ENCODE data around the gene TRPT1.

TRPT1 gene

DNA sequence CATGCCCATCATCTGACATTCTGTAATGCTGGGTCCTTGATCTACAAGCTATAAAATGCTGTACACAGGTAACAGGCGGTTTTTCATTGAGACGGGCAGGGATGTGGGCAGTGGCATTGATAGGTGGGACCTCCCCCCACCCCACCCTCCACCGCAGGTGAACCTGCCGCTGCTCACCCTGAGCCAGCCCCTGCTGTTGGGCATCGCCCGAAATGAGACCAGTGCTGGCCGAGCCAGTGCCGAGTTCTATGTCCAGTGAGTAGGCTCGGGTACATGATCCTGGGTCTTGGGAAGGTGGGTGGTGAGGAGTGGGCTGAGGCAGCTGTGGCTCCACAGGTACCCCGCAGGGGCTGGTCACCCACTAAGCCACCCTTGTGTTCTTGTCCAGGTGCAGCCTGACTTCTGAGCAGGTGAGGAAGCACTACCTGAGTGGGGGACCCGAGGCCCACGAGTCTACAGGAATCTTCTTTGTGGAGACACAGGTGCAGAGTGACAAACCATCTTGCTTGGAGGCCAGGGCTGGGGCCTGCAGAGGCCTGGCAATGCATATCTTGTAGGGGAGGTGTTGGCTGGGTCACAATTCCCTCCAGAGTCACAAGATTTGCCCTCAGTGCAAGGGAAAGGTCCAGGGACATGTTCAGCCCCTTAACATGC, 3.2 kb upstream of the TRPT1 start:
- DNase-seq = no peak

DNA sequence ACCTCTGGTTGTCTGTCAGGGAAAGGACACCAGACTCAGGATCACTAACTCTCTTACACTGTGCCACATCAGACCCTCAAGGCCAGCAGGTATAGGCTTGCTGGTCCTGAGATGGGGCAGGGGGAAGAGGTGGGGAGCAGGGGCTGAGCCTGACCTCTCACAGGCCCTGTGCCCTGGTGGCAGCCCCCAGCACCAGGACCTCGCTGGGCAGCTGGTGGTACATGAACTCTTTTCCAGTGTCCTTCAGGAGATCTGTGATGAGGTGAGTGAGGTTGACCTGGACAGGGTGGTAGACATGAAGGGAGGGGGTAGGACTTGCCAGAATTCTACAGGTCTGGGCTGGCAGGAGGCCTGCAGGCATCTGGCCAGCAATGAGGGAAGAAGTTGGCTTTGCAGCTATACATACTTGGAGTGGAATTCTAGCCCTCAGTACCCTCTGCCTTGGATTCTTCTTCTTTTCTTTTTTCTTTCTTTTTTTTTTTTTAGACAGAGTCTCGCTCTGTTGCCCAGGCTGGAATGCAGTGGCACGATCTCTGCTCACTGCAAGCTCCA, 1.5 kb upstream of the TRPT1 start:
- DNase-seq = no peak

DNA sequence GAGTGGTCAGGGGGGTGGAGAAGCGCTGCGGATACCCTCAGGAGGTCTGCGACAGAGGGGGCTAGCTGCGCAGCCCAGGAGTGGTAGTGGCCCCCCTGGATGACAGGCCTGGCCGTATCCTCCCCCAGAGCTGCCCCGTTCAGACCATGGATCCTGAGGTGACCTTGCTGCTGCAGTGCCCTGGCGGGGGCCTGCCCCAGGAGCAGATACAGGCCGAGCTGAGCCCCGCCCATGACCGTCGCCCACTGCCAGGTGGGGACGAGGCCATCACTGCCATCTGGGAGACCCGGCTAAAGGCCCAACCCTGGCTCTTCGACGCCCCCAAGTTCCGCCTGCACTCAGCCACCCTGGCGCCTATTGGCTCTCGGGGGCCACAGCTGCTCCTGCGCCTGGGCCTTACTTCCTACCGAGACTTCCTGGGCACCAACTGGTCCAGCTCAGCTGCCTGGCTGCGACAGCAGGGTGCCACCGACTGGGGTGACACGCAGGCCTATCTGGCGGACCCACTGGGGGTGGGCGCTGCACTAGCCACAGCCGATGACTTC, 593 bp upstream of the TRPT1 start:
- DNase-seq = no peak

DNA sequence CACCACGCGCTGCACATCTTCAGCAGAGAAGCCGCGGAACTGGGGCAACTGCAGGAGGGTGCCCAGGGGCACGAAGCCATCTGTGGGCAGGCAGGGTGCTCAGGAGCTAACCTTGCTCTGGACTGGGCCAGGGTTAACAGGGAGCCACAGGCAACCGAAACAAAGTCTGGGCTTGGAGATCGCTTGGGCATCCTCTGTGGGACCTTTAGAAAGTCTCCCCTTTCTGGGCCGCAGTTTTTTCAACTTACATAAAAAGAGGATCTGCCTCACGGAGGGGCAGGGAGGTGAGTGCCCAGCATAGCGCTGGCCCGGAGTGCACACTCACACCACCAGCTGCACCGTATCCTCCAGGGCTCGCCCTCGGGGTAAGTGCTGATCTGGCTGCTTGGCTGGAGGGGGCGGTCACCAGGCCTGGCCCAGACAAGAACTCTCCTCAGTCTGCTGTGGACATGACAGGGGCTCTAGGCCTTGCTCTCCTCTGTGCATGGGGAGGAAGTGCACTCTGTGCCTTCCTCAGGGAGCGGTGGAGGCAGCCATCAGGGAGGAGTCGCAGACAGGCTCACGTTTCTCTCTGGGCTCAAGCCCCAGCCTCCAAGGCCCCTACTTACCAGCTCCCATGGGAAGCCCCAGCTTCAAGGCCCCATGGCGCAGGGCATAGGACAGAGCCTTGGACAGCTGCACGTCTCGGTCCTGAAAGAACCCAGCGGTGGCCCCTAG, 937 bp downstream of the TRPT1 start:
- DNase-seq = no peak

DNA sequence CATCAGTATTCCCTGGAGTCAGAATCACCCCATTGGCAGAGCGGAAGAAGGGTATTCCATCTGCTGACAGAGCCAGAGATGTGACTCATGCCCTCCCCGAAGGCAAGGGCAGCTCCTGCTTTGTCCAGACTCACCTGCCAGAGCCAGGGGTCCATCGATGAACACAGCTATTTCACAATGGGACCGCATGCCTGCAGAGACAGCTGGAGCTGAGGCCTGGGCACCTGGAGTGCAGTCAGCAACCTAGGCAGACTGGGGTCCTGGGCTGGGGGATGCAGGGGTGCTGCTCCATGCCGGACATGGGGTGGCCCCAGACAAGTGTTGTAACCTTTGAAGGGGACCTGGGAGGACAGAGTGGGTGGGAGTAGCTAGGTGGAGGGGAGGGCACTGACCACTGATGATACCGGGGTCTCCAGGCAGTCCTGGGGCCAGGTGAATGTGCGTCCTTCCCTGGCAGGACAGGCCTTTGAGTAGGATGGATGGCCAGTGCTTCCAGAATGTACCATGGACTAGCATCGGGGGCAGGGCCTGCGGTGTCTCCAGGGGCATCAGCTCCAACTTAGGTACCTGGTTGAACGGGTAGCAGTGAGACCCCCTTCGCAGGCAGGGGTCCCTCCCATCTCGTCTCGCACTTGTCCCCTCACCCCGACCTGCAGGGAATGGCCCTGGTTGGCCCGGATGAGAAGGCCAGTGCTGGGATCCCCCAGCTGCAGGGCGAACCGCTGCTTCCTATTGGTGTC, 1.7 kb downstream of the TRPT1 start:
- no peak for DNase-seq

DNA sequence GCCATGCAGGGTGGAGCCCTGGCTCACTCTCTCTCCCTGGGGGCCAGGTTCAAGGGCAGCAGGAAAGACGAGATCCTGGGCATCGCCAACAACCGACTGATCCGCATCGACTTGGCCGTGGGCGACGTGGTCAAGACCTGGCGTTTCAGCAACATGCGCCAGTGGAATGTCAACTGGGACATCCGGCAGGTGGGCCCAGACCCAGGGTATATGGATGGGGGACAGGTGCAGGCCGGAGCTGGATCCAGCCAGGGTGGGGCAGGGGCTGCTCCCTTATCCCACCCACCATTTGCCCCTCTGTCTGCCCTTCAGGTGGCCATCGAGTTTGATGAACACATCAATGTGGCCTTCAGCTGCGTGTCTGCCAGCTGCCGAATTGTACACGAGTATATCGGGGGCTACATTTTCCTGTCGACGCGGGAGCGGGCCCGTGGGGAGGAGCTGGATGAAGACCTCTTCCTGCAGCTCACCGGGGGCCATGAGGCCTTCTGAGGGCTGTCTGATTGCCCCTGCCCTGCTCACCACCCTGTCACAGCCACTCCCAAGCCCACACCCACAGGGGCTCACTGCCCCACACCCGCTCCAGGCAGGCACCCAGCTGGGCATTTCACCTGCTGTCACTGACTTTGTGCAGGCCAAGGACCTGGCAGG, 2.9 kb downstream of the TRPT1 start:
- no peak for DNase-seq

DNA sequence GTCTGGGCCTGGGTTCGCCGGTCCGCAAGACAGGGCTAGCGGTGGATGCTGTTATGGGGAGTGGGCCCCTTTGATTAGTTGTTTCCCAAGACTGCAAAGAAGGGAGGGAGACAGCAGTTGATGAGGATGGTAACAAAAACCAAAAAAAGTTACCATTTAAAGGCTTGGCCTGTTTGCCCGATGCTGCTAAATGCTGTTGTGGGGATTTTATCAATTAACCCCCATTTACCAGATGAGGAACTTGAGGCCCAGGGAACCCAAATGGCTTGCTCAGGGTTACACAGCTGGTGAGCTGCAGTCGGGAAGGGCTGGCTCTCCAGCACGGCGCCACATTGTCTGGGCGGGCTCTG, 3.4 kb downstream of the TRPT1 start:
- no peak for DNase-seq

DNA sequence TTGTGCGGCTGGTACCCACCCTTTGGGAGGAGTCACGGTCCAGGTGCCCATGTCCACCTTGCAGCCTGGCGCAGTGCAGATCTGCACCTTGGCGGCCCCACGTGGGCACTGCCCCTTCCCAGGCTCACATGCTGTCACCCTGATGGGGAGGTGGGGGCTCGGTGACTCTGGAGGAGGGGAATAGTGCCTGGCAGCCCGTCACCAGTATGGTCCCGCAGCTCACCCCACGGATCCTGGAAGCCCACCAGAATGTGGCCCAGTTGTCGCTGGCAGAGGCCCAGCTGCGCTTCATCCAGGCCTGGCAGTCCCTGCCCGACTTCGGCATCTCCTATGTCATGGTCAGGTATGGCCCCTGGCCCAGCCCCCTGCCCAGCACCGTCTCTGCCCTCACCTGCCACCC, 5.2 kb downstream of the TRPT1 start:
- DNase-seq = no peak

DNA sequence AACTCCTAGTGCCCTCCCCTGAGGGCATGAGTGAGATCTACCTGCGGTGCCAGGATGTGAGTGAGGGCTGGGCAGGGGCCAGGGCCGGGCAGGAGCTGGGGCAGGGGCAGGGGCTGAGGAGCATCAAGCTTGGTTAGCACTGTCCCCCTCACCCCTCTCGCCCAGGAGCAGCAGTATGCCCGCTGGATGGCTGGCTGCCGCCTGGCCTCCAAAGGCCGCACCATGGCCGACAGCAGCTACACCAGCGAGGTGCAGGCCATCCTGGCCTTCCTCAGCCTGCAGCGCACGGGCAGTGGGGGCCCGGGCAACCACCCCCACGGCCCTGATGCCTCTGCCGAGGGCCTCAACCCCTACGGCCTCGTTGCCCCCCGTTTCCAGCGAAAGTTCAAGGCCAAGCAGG, 5.7 kb downstream of the TRPT1 start:
- DNase-seq = no peak

DNA sequence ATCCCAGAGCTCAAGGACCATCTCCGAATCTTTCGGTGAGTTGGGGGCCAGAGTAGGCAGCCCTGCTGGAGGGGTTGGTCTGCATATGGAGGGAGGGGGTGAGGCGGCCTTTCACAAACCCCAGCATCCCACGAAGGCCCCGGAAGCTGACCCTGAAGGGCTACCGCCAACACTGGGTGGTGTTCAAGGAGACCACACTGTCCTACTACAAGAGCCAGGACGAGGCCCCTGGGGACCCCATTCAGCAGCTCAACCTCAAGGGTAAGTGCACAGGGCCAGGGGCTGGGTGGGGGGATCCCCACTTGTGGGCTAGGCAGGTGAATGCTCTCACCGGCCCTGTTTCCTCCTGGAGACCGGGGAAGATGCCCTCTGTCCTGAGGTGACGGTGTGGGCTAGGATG, 6.2 kb downstream of the TRPT1 start:
- DNase-seq = no peak

DNA sequence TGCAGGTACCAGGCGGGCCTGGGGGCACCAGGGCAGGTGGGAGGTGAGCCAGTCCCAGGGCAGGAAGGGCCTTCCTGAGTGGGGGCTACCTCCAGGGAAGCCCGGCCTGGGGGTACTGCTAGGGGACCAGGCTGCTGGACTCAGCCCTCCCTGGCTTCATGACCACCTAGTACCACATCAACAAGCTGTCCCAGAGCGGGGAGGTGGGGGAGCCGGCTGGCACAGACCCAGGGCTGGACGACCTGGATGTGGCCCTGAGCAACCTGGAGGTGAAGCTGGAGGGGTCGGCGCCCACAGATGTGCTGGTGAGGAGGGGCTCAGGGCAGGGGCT, 6.7 kb downstream of the TRPT1 start:
- no peak for DNase-seq

DNA sequence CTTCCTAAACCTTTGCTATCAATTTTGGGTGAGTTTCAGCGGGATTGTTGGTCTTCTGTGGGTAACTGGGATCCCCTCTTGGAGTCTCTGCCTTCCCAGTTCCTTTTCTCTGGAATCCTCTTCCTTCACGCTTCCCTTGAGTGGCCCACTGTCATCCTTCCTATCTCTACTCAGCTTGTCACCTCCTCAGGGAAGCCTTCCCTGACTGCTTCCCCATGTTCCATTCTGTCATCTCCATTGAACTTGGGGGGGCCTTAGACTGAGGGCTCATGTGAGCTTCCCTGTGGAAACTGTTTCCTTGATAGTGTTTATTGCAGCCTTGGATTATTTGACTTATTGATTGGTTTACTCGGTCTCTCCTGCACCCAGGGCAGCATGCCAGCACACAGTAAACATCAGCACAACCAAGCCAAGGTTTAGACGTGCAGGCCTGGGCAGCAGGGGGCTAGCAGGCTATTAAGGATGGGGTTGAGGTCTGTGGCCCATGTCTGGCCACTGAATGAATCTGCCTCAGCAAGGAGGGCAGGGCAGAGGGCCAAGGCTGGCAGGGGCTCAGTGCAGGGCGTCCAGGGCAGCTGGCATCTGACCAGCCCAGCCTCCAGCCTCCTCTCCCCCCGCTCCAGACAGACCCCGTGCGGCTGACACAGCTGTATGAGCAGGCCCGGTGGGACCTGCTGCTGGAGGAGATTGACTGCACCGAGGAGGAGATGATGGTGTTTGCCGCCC, 7.2 kb downstream of the TRPT1 start:
- DNase-seq = no peak

DNA sequence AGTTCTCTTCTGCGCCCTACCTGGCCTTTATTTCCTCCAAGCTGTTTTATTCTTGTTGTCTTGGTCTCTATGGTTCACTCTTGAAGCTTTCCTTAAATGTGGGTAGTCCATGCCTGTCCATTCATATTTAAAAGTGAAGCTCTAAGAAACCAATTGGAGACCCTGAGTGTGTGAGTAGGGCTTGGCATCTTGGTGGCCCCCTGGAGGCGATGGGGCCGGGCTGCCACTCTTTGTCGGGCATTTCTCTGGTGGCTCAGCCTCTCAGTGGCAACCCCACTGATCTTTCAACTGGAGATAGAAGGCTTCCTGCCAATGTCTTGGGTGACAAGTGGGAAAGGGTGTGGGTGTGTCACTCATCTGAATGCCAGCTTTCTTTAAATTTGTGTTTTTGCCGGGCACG, 9.1 kb downstream of the TRPT1 start:
- DNase-seq = no peak

DNA sequence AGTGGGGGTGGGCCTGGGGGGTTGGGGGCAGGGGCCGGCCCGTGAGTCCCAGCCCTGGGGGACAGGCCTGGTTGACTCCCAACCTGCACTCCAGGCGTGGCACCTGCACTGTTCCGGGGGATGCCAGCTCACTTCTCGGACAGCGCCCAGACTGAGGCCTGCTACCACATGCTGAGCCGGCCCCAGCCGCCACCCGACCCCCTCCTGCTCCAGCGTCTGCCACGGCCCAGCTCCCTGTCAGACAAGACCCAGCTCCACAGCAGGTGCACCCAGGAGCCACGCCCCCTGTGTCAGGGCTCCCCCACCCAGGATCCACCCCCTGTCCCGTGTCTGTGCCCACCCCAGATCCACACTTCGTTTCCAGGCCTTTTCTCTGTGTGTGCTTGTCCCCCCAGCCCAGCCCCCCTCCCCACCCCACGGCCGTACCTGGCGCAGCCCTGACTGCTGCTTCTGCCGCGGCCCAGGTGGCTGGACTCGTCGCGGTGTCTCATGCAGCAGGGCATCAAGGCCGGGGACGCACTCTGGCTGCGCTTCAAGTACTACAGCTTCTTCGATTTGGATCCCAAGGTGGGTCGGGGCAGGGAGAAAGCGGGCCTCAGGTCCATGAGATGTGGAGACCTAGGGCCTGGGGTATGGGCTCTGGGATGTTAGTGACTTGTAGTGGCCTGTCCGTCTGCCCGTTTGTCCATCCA, 14.7 kb downstream of the TRPT1 start:
- no peak for DNase-seq

DNA sequence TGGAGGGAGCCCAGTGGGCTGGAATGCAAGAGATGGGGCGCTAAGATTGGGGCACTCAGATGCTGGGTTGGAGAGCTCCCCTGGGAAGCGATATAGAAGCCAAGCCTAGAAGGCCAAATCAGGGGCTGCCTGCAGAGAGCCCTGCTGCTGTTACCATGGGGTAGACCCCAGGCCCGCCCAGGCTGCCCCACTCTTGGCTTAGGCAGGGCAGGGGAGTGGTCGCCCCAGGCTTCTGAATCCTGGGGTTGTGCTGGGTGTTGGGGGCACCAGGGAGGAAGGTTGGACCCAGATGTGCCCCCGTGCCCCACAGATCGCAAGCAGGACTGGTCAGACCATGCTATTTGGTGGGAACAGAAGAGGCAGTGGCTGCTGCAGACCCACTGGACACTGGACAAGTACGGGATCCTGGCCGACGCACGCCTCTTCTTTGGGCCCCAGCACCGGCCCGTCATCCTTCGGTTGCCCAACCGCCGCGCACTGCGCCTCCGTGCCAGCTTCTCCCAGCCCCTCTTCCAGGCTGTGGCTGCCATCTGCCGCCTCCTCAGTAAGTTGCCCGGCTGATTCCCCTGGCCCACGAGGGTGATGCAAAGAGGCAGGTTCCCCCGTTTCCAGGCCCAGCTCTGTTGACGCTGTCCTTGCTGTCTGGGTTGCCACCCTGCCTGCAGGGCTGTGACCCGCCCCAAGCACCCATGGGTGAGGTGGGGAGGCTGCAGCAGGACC, 15.5 kb downstream of the TRPT1 start:
- DNase-seq = no peak

DNA sequence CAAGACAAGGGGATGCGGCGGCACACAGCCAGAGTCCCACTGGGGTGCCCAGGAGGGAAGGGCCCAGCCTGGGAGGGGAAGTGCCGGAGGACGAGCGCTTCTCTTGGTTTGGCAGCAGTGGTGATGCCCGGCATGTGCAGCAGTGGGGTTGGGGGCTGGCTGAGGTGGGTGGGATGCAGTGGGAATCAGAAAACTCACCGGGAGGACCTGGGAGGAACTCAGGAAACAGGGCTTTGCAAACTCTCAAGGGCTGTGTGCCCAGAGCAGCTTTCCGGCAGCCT, 16.5 kb downstream of the TRPT1 start:
- DNase-seq = no peak

DNA sequence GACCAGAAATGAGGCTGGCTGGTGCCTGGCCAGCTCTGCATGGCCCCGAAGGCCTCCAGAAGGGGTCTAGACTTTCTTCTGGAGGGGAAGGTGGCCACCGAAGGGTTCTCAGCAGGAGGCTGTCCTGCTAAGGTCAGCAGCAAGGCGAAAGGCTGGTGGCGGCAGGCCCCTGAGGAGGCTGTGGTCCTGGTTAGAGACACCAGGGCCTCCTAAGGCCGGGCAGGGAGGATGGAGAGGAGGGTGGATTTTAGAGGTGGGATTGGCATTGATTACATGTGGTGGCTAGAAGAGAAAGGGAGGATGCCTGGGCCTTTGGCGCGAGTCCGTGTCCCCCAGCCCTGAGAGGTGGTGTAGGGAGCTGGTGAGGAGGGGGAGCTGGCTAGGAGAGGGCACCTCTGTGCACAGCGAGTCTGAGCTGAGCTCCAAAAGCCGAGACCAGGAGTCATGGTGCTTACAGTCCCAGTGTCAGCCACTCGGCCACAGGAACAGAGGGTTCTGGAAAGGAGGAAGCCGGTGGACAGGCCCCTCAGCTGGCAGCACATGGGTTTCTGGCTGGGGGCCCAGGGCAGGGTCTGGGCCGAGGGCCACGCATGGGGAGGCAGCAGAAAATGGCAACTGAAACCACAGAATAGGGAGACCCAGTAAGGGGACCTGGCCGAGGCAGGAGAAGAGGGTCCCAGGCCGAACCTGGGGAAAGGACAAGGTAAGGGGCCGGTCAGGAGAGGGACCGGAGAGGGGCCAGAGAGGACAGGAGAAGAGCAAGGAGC, 17.0 kb downstream of the TRPT1 start:
- DNase-seq = no peak

DNA sequence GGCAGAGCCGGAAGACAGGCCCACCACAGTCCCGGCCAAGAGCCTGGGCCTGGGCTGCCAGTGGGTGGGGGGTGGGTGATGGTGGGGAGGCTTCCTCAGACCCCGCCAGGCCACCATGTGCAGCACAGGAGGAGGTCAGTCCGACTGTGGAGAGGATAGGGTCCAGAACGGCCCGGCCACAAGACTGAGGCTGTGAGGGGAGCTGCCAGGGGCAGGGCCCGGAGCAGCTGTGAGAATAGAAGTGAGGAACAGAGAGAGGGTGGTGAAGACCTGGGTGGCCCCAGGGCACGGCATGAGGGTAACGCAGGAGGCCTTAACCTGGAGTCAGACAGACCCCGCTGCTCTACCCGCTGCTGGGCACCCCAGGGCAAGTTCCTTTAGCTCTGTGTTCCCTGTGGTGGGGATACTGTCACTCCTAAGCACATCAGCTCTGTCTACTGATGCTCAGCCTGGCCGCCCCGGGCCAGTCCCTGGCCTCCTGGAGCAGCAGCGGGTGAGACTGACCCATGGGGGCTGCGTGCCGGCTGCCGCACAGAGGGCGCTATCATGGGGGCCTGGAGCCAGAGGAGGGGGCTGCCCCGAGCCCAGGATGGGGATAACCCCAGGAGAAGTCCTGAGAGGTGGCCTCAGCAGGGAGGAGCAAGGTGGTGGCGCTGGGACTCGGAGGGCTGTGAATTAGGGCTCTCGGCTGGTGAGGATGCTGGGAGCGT, 17.7 kb downstream of the TRPT1 start:
- no peak for DNase-seq

DNA sequence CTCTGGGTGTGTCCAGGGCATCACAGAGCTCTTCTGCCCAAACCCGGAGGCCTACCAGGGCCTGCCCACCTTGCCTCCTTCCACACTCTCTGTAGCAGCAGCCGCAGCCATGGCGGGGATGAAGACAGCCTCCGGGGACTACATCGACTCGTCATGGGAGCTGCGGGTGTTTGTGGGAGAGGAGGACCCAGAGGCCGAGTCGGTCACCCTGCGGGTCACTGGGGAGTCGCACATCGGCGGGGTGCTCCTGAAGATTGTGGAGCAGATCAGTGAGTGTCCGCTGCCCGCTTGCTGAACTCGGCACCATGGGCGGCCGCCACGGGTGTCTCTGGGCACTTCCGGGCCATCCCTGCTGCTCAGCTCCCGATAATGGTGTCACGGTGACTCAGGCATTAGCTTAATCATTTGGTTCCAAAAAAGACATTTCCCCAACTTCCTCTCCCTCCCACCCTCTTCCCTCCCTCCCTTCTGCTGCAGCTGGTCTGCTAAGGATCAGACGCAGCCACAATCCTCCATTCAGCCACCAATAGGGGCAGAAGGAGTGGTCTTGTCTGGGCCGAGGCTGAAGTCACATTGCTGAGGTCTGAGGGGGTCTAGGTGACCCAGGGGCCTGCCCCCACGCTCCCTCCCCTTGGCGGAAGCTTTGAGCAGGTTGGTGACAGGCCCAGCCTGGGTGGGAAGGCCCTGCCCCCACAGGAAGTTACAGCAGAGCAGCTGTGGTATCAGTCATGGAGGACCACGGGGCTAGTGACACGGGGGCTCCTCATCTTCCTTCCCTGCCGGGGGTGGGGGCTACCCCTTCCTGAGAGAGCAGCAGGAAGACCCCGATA, 18.5 kb downstream of the TRPT1 start:
- peak; percentile 59 to 70 (median 62) for DNase-seq

Measured in activated CD4-positive, CD25-positive, alpha-beta regulatory T cell (primary cell).